ENCODE results near the gene FAM222A. TPM values are rescaled to one million over a fixed set of nuclear protein-coding genes. Genes with fewer than 3 reads are reported as not detected.

Gene FAM222A
- total RNA-seq, 1 donor from 2014 or later = 0.58 TPM

- DNase-seq (ENCODE audit: low read depth) = no peak
- Histone ChIP-seq H3K4me3 (ENCODE audit: low read depth, low read length) (no peak overlapping the region), H3K36me3 (ENCODE audit: control insufficient read depth, insufficient read depth, low read length) (no peaks in the 10 kb centered on the region), H3K27me3 (ENCODE audit: control insufficient read depth, insufficient read depth, low read length) (peaks cover 4% of the 10 kb centered on the region)
- TF ChIP-seq CTCF (IDR thresholded peaks at IDR 0.05; ENCODE audit: insufficient read depth, low read length, poor library complexity, severe bottlenecking) = no peak
Measured at GRCh38 chr12:109758426-109759420, 45.1 kb downstream of the FAM222A start.

GRCh38 chr12:109759595-109759994 is 46.0 kb downstream of the FAM222A start:
- DNase-seq (ENCODE audit: low read depth) = no peak
- Histone ChIP-seq H3K36me3 (ENCODE audit: control insufficient read depth, insufficient read depth, low read length) (no peaks in the 10 kb centered on the region), H3K27me3 (ENCODE audit: control insufficient read depth, insufficient read depth, low read length) (peaks cover 4% of the 10 kb centered on the region), H3K4me3 (ENCODE audit: low read depth, low read length) (no peak overlapping the region)
- no peak for TF ChIP-seq CTCF (IDR thresholded peaks at IDR 0.05; ENCODE audit: insufficient read depth, low read length, poor library complexity, severe bottlenecking)

GRCh38 chr12:109760031-109760929 is 46.7 kb downstream of the FAM222A start:
- no peak for TF ChIP-seq CTCF (IDR thresholded peaks at IDR 0.05; ENCODE audit: insufficient read depth, low read length, poor library complexity, severe bottlenecking)
- Histone ChIP-seq H3K27me3 (ENCODE audit: control insufficient read depth, insufficient read depth, low read length) (peaks cover 8% of the 10 kb centered on the region), H3K4me3 (ENCODE audit: low read depth, low read length) (no peak overlapping the region), H3K36me3 (ENCODE audit: control insufficient read depth, insufficient read depth, low read length) (no peaks in the 10 kb centered on the region)
- DNase-seq (ENCODE audit: low read depth) = no peak

- Histone ChIP-seq H3K4me3 (ENCODE audit: low read depth, low read length) (no peak overlapping the region), H3K27me3 (ENCODE audit: control insufficient read depth, insufficient read depth, low read length) (peaks cover 8% of the 10 kb centered on the region), H3K36me3 (ENCODE audit: control insufficient read depth, insufficient read depth, low read length) (no peaks in the 10 kb centered on the region)
- DNase-seq (ENCODE audit: low read depth) = no peak
- no peak for TF ChIP-seq CTCF (IDR thresholded peaks at IDR 0.05; ENCODE audit: insufficient read depth, low read length, poor library complexity, severe bottlenecking)
Measured at GRCh38 chr12:109760930-109761921, 47.6 kb downstream of the FAM222A start.

GRCh38 chr12:109762071-109762672 is 48.5 kb downstream of the FAM222A start:
- H3K4me3 ChIP-seq (ENCODE audit: low read depth, low read length) = no peak overlapping the region
- no peak for DNase-seq (ENCODE audit: low read depth)

More at GRCh38 chr12:109762071-109762672, 48.5 kb downstream of the FAM222A start:
- TF ChIP-seq CTCF (IDR thresholded peaks at IDR 0.05; ENCODE audit: insufficient read depth, low read length, poor library complexity, severe bottlenecking) = no peak
- Histone ChIP-seq H3K36me3 (ENCODE audit: control insufficient read depth, insufficient read depth, low read length) (no peaks in the 10 kb centered on the region), H3K27me3 (ENCODE audit: control insufficient read depth, insufficient read depth, low read length) (peaks cover 8% of the 10 kb centered on the region)
